H1 (cell line): ENCODE measurements around the gene ZCCHC9. TPM values are rescaled to one million over a fixed set of nuclear protein-coding genes. Genes with fewer than 3 reads are reported as not detected.

Experiments
- CTCF ChIA-PET: fragments of 300-600 bp; sonication (Branson Sonifier 250); formaldehyde crosslinking; loops from one replicate; lab custom pipeline; 2021; ENCODE audit not compliant: partially characterized antibody; lab: Charles Lee
- POLR2A ChIA-PET: fragments of 300-600 bp; sonication (Branson Sonifier 250); formaldehyde crosslinking; loops from one replicate; lab custom pipeline; 2021; ENCODE audit warnings: inconsistent platforms; ENCODE audit not compliant: partially characterized antibody; lab: Charles Lee
- DNase-seq, 2 experiments: peaks; one replicate each; pipeline versions ENCODE4 v3.0.0 to v3.0.0-alpha.2; 2010 to 2022; ENCODE audit warnings: low spot score in 2 of 2, low read depth in 1 of 2, mixed read lengths in 1 of 2
- FAIRE-seq: peaks from 2 replicates; lab custom pipeline; 2011; peaks lifted over from hg19 to GRCh38; lab: Jason Lieb, UNC
- H2AFZ ChIP-seq: 2 replicates; pipeline ENCODE4 v1.8.1; 2012; ENCODE audit warnings: low read length, inconsistent platforms
- H2AK5ac ChIP-seq: 2 replicates; pipeline ENCODE4 v1.6.1; 2013; ENCODE audit warnings: low read depth, low read length
- H2BK120ac ChIP-seq: replicated peaks from 2 replicates; pipeline ENCODE3; 2013; ENCODE audit warnings: low read depth, low read length, inconsistent platforms
- H2BK12ac ChIP-seq: 2 replicates; pipeline ENCODE4 v1.6.1; 2013; ENCODE audit warnings: low read depth, low read length
- H2BK15ac ChIP-seq: 2 replicates; pipeline ENCODE4 v1.6.1; 2013; ENCODE audit warnings: low read length
- H2BK20ac ChIP-seq: 2 replicates; pipeline ENCODE4 v1.6.1; 2013; ENCODE audit warnings: low read length
- H2BK5ac ChIP-seq: 2 replicates; pipeline ENCODE4 v1.6.1; 2013; ENCODE audit warnings: low read depth, low read length
- H3K14ac ChIP-seq: 2 replicates; pipeline ENCODE4 v1.6.1; 2013; ENCODE audit warnings: inconsistent platforms; ENCODE audit not compliant: insufficient read length
- H3K18ac ChIP-seq: 2 replicates; pipeline ENCODE4 v1.6.1; 2013; ENCODE audit warnings: low read length; ENCODE audit errors: extremely low read depth
- H3K23ac ChIP-seq: 2 replicates; pipeline ENCODE4 v1.6.1; 2013; ENCODE audit warnings: inconsistent platforms; ENCODE audit not compliant: insufficient read length
- H3K23me2 ChIP-seq: 2 replicates; pipeline ENCODE4 v1.6.1; 2013; ENCODE audit warnings: low read depth, low read length
- H3K27ac ChIP-seq: 2 replicates; pipeline ENCODE4 v1.6.1; 2011; ENCODE audit warnings: low read depth, low read length, inconsistent platforms
- H3K27me3 ChIP-seq, 4 experiments: replicated peaks in 1 of 4; 1 replicate in 1 of 4; 2 replicates in 3 of 4; pipeline versions ENCODE4 v1.6.1 to v1.8.1; 2011 to 2013; ENCODE audit warnings: low read length in 3 of 4, mild to moderate bottlenecking in 3 of 4, inconsistent platforms in 2 of 4, mixed read lengths in 2 of 4, moderate library complexity in 1 of 4; ENCODE audit not compliant: control insufficient read depth in 3 of 4, insufficient read depth in 3 of 4; ENCODE audit errors: extremely low read depth in 1 of 4
- H3K36me3 ChIP-seq, 4 experiments: 2 replicates each; pipeline versions ENCODE4 v1.6.1 to v1.8.1; 2011 to 2013; ENCODE audit warnings: mild to moderate bottlenecking in 4 of 4, low read length in 3 of 4, moderate library complexity in 2 of 4, control low read depth in 1 of 4, inconsistent platforms in 1 of 4; ENCODE audit not compliant: insufficient read depth in 4 of 4, control insufficient read depth in 2 of 4
- H3K4ac ChIP-seq: replicated peaks from 2 replicates; pipeline ENCODE3; 2013; ENCODE audit warnings: low read length, low read depth, mixed read lengths, inconsistent platforms; ENCODE audit not compliant: insufficient read length
- H3K4me1 ChIP-seq, 4 experiments: replicated peaks in 1 of 4; 1 replicate in 1 of 4; 2 replicates in 3 of 4; pipeline versions ENCODE4 v1.6.1 to v1.8.1; 2011 to 2013; ENCODE audit warnings: low read length in 3 of 4, inconsistent platforms in 2 of 4, mixed read lengths in 1 of 4; ENCODE audit not compliant: insufficient read depth in 4 of 4, control insufficient read depth in 3 of 4
- H3K4me2 ChIP-seq, 2 experiments: 2 replicates each; pipeline versions ENCODE4 v1.6.1 to v1.8.1; 2011 to 2013; ENCODE audit warnings: low read depth in 2 of 2, low read length in 2 of 2, control low read depth in 1 of 2, inconsistent platforms in 1 of 2, mild to moderate bottlenecking in 1 of 2; ENCODE audit not compliant: insufficient read depth in 1 of 2
- H3K4me3 ChIP-seq, 4 experiments: fragments of 200-600, 300-600 bp in 1 of 4; sonication (generic), shearing (Covaris generic), sonication (Bioruptor Twin) in 1 of 4; 2 replicates each; pipeline versions ENCODE4 v1.5.1 to v1.8.1; 2011 to 2016; ENCODE audit warnings: low read length in 4 of 4, low read depth in 3 of 4, control low read depth in 2 of 4, inconsistent platforms in 2 of 4, mild to moderate bottlenecking in 2 of 4, mixed read lengths in 1 of 4, moderate library complexity in 1 of 4; ENCODE audit not compliant: insufficient read depth in 2 of 4; ENCODE audit errors: extremely low read depth in 1 of 4
- H3K56ac ChIP-seq: replicated peaks from 2 replicates; pipeline ENCODE3; 2013; ENCODE audit warnings: low read depth, mild to moderate bottlenecking, mixed read lengths, low read length, inconsistent platforms; ENCODE audit not compliant: insufficient read length
- H3K79me1 ChIP-seq: 2 replicates; pipeline ENCODE4 v1.6.1; 2013; ENCODE audit warnings: low read depth, low read length, control low read depth
- H3K79me2 ChIP-seq, 2 experiments: 2 replicates each; pipeline versions ENCODE4 v1.6.1 to v1.8.1; 2012 to 2013; ENCODE audit warnings: low read length in 2 of 2, mild to moderate bottlenecking in 2 of 2, inconsistent platforms in 1 of 2; ENCODE audit not compliant: insufficient read depth in 2 of 2, control insufficient read depth in 1 of 2
- H3K9ac ChIP-seq, 4 experiments: replicated peaks in 1 of 4; 1 replicate in 1 of 4; 2 replicates in 3 of 4; pipeline versions ENCODE4 v1.6.1 to v1.8.1; 2011 to 2013; ENCODE audit warnings: low read depth in 3 of 4, low read length in 3 of 4, control low read depth in 2 of 4, mild to moderate bottlenecking in 2 of 4, moderate library complexity in 2 of 4, inconsistent platforms in 1 of 4; ENCODE audit errors: extremely low read depth in 1 of 4
- H3K9me3 ChIP-seq, 2 experiments: 2 replicates each; pipeline versions ENCODE4 v1.6.1 to v1.8.1; 2012 to 2013; ENCODE audit warnings: mild to moderate bottlenecking in 2 of 2, moderate library complexity in 2 of 2, control low read depth in 1 of 2, inconsistent platforms in 1 of 2, low read depth in 1 of 2, low read length in 1 of 2, mixed read lengths in 1 of 2; ENCODE audit not compliant: insufficient read depth in 2 of 2
- H4K20me1 ChIP-seq, 2 experiments: replicated peaks in 1 of 2; 2 replicates each; pipeline versions ENCODE3 to v1.8.1; 2011 to 2013; ENCODE audit warnings: inconsistent platforms in 2 of 2, low read length in 2 of 2, mild to moderate bottlenecking in 1 of 2; ENCODE audit not compliant: insufficient read depth in 2 of 2, control insufficient read depth in 1 of 2
- H4K5ac ChIP-seq: 2 replicates; pipeline ENCODE4 v1.6.1; 2013; ENCODE audit warnings: low read length, low read depth, mixed read lengths, inconsistent platforms; ENCODE audit not compliant: insufficient read length
- H4K8ac ChIP-seq: 2 replicates; pipeline ENCODE4 v1.8.0; 2013; ENCODE audit warnings: mild to moderate bottlenecking, moderate library complexity, low read length, inconsistent platforms; ENCODE audit not compliant: insufficient read depth; ENCODE audit errors: extremely low read depth
- H4K91ac ChIP-seq: replicated peaks from 2 replicates; pipeline ENCODE3; 2013; ENCODE audit warnings: low read length, mixed read lengths, inconsistent platforms; ENCODE audit not compliant: insufficient read length
- PHF8 ChIP-seq: fragments of 200-600 bp; sonication (generic); conservative IDR thresholded peaks from 2 replicates; pipeline ENCODE4 v1.7.1; 2012; ENCODE audit warnings: low read depth, mild to moderate bottlenecking, inconsistent platforms, low read length, moderate library complexity
- POU5F1 ChIP-seq: IDR thresholded peaks from 2 replicates; pipeline ENCODE4 v1.6.1; 2011; ENCODE audit warnings: low read depth, mild to moderate bottlenecking, low read length, moderate library complexity
- RBBP5 ChIP-seq: IDR thresholded peaks from 2 replicates; pipeline ENCODE4 v1.7.1; 2012; ENCODE audit warnings: low read depth, mild to moderate bottlenecking, inconsistent platforms, low read length, moderate library complexity, borderline replicate concordance
- SIRT6 ChIP-seq: IDR thresholded peaks from one replicate; pipeline ENCODE4 v1.7.1; 2012; ENCODE audit warnings: low read length, inconsistent platforms
- SP1 ChIP-seq: IDR thresholded peaks from 2 replicates; pipeline ENCODE4 v1.6.1; 2011; ENCODE audit warnings: low read depth, low read length
- SP2 ChIP-seq: IDR thresholded peaks from 2 replicates; pipeline ENCODE4 v1.6.1; 2012; ENCODE audit warnings: mild to moderate bottlenecking, low read length, inconsistent platforms
- TEAD4 ChIP-seq: IDR thresholded peaks from 2 replicates; pipeline ENCODE4 v1.6.1; 2012; ENCODE audit warnings: low read depth, low read length, inconsistent platforms, mixed read lengths
- YY1 ChIP-seq: IDR thresholded peaks from 2 replicates; pipeline ENCODE4 v1.6.1; 2011; ENCODE audit warnings: low read depth, mild to moderate bottlenecking, low read length
- WGBS, 2 experiments: shearing (Covaris generic) in 1 of 2; methylation state at CpG; one replicate each; pipeline versions ENCODE4 v1.1.6 to v1.1.7; 2013 to 2015; ENCODE audit warnings: low lambda C conversion rate in 2 of 2, mixed read lengths in 2 of 2, inconsistent platforms in 1 of 2, low coverage in 1 of 2, missing lambda C conversion rate in 1 of 2; ENCODE audit not compliant: insufficient replicate concordance in 2 of 2, insufficient coverage in 1 of 2, insufficient read length in 1 of 2; ENCODE audit errors: extremely low coverage in 1 of 2, missing lambda C conversion rate in 1 of 2; 5-methylcytosine and 5-hydroxymethylcytosine counted together
- polyA plus RNA-seq, 7 experiments: library from polyadenylated mRNA; depleted of rRNA in 3 of 7; stranded (reverse) in 5 of 7; unstranded in 2 of 7; fragments of >200 nt in 5 of 7; fragments of 200-250 nt in 2 of 7; gene quantifications; 1 replicate in 5 of 7; 2 replicates in 1 of 7; 4 replicates in 1 of 7; pipeline versions ENCODE4 v1.2.1 to v1.2.3, GENCODE V29; 2011 to 2013; ENCODE audit warnings: missing spikeins in 2 of 7, mixed read lengths in 2 of 7
- total RNA-seq: library from RNA; stranded (reverse); fragmentation: NEBNext Ultra II Directional; extraction: Animal tissue kit (Norgen Biotek cat#: 25700); gene quantifications from 2 replicates; pipeline ENCODE4 v1.2.1, GENCODE V29; 2021

The ZCCHC9 gene
- total and polyA plus RNA-seq, 2 of the 8 experiments (the other 6 are each of a cell fraction or from before 2014, with no cell fraction given) = 10.9 to 33.6 TPM

DNA sequence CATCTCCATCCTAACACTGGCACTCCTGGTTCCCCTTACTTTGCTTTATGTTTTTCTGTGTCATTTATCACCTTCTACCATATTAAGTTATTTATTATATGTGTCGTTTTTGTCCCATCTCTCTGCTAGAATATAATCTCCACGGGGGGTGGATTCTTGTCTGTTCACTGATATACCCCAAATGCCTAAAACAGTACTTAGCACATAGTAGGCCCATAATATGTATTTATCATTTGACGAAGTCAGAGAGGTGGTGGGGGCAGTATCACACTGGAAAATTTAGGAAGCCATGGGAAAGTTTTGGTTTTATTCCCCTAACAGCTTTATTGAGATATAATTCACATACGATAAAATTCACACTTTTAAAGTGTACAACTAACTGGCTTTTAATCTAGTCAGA lies 14.4 kb downstream of the ZCCHC9 start:
- Histone ChIP-seq H3K18ac (no peak overlapping the region), H3K14ac (no peak overlapping the region), H2BK12ac (no peak overlapping the region), H2BK20ac (no peak overlapping the region), H2AFZ (no peak overlapping the region), H3K4me2 (no peak overlapping the region), H3K23ac (no peak overlapping the region), H3K79me2 (no peaks in the 10 kb centered on the region), H4K8ac (no peak overlapping the region), H3K27me3 (no peaks in the 10 kb centered on the region), H4K20me1 (no peaks in the 10 kb centered on the region), H3K56ac (no peak overlapping the region), H3K4ac (no peak overlapping the region), H2BK120ac (no peak overlapping the region), H3K27ac (no peak overlapping the region), H4K91ac (no peak overlapping the region), H2BK5ac (no peak overlapping the region), H3K4me1 (peaks cover 0 to 6% (median 1%) of the 10 kb centered on the region in 4 experiments; a peak in 2 of 7 replicates), H3K36me3 (peaks cover 0 to 20% (median 6%) of the 10 kb centered on the region in 4 experiments; a peak in 4 of 8 replicates), H4K5ac (no peak overlapping the region), H3K9me3 (no peaks in the 10 kb centered on the region), H2BK15ac (no peak overlapping the region), H3K9ac (no peak overlapping the region), H2AK5ac (no peak overlapping the region), H3K23me2 (no peaks in the 10 kb centered on the region), H3K4me3 (no peak overlapping the region), H3K79me1 (no peaks in the 10 kb centered on the region)
- ChIA-PET CTCF (interaction anchor here (0.9 kb wide), 1 partner anchor 16 kb away, joined by 3 read pairs; no protein-coding TSS in a partner anchor), POLR2A (interaction anchor here (0.6 to 4.4 kb wide), 2 partner anchors 14 to 28 kb away, joined by 6 to 33 read pairs; partner anchors contain the start of gene ZCCHC9)
- FAIRE-seq = no peak
- no peak for DNase-seq
- TF ChIP-seq SIRT6 = no peak
- TF ChIP-seq SP2 = no peak
- TF ChIP-seq POU5F1 = no peak
- TF ChIP-seq YY1 = no peak
- no peak for TF ChIP-seq TEAD4
- TF ChIP-seq PHF8 = no peak
- no peak for TF ChIP-seq RBBP5
- TF ChIP-seq SP1 = no peak
- whole genome bisulfite sequencing, 2 experiments = 82% methylated on average over 4 of the region's 4 CpGs; no CpG with 5 or more reads in 1 of the 2 experiments
